ENCODE results near the gene ATG16L2.

ATG16L2 gene

GRCh38 chr11:72775288-72776110 lies 38.7 kb upstream of the ATG16L2 start:
- H3K36me3 Mint-ChIP-seq (ENCODE audit: low read depth): no peaks in the 10 kb centered on the region
- no peak overlapping the region for H3K4me3 Mint-ChIP-seq
- H3K27ac Mint-ChIP-seq: no peak overlapping the region

DNA sequence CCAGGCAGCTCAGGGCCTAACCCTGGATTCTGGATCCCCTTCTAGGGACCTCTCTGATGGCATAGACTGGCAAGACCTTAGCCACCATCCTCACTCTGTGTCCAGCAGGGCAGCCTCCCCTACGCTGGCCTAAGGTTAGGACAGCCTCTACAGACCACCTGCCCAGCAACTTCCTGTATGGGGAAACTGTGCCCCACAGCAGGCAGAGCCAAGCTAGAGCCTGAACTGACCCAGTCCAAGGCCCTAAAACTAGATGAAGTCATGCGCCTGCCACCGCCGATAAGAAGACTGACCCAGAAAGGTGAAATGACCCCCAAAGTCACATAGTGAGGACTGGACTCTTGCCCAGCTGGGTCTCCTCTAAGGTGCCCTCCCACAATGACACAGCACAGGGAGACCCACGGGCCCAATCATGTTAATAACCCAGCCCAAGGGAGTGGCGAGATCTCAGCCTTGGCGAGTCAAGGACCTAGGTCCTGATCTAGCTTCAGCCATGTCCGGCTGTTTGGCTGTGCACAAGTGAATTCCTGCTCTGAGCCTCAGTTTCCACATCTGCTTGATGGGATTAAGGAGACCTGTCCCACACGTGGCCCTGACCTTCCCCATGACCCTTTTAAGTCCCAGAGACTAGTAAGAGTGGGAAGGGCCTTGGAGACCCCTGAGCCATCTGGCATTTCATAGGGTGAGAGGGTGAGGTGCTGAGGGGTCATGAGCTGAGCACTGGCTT lies 37.9 kb upstream of the ATG16L2 start:
- Mint-ChIP-seq H3K9me3 (no peaks in the 10 kb centered on the region), H3K27ac (no peak overlapping the region), H3K27me3 (ENCODE audit: low read depth) (peaks cover 2% of the 10 kb centered on the region), H3K36me3 (ENCODE audit: low read depth) (no peaks in the 10 kb centered on the region), H3K4me3 (no peak overlapping the region), H3K4me1 (ENCODE audit: low read depth) (peaks cover 5% of the 10 kb centered on the region)
- DNase-seq (ENCODE audit: low spot score): no peak

More at GRCh38 chr11:72775288-72776110, 38.7 kb upstream of the ATG16L2 start:
- Mint-ChIP-seq H3K27me3 (ENCODE audit: low read depth) (peaks cover 2% of the 10 kb centered on the region), H3K9me3 (no peaks in the 10 kb centered on the region), H3K4me1 (ENCODE audit: low read depth) (peaks cover 5% of the 10 kb centered on the region)
- DNase-seq (ENCODE audit: low spot score): no peak

DNA sequence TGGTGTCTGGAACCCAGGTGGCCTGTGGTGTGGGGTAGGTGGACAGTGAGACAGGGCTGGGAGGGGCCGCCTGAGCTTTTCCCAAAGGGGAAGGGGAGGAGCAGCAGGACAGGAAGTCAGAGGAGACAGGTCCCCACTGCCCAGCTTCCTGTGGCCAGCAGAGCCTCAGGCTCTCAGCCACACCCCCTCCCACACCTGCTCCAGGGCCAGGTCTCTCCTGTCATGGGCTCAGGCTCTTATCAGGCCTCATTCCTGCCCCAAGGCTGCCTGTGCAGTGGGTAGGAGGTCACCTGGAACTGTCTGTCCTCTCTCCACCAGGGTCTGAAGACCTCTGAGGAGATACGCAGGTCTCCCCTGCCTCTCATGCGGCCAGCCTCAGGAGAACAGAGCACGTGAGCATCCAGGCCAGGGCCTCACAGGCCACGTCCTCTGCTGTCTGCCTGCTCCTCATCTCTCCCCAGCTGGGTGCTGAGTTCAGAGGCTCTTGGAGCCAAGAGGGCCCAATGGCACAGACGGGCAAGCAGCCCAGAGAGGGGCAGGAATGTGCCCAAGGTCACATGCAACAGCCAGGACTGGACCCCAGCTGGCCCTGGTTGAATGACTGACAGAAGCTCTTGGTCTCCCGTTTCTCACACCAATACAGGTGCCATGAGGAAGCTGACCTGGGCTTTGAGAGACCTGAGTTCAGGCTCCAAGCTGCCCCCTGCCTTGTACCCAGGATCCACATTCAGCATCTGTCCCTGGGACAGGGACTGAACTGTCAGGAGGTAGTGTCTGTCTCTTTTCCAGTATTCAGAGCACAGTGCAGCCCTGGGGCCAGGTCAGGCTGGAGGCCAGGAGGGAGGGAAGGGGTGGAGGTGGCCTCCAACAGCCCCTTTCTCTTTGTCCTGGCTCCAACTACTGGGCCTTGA lies 37.1 kb upstream of the ATG16L2 start:
- H3K27me3 Mint-ChIP-seq (ENCODE audit: low read depth): peaks cover 2% of the 10 kb centered on the region
- no peaks in the 10 kb centered on the region for H3K9me3 Mint-ChIP-seq
- peaks cover 8% of the 10 kb centered on the region for H3K4me1 Mint-ChIP-seq (ENCODE audit: low read depth)
- H3K4me3 Mint-ChIP-seq: no peak overlapping the region
- DNase-seq (ENCODE audit: low spot score): no peak
- no peak overlapping the region for H3K27ac Mint-ChIP-seq
- H3K36me3 Mint-ChIP-seq (ENCODE audit: low read depth): no peaks in the 10 kb centered on the region

- no peak overlapping the region for H3K27ac Mint-ChIP-seq
- H3K9me3 Mint-ChIP-seq: no peaks in the 10 kb centered on the region
- H3K27me3 Mint-ChIP-seq (ENCODE audit: low read depth): peaks cover 7% of the 10 kb centered on the region
Measured at GRCh38 chr11:72777755-72778278, 36.4 kb upstream of the ATG16L2 start.

DNA sequence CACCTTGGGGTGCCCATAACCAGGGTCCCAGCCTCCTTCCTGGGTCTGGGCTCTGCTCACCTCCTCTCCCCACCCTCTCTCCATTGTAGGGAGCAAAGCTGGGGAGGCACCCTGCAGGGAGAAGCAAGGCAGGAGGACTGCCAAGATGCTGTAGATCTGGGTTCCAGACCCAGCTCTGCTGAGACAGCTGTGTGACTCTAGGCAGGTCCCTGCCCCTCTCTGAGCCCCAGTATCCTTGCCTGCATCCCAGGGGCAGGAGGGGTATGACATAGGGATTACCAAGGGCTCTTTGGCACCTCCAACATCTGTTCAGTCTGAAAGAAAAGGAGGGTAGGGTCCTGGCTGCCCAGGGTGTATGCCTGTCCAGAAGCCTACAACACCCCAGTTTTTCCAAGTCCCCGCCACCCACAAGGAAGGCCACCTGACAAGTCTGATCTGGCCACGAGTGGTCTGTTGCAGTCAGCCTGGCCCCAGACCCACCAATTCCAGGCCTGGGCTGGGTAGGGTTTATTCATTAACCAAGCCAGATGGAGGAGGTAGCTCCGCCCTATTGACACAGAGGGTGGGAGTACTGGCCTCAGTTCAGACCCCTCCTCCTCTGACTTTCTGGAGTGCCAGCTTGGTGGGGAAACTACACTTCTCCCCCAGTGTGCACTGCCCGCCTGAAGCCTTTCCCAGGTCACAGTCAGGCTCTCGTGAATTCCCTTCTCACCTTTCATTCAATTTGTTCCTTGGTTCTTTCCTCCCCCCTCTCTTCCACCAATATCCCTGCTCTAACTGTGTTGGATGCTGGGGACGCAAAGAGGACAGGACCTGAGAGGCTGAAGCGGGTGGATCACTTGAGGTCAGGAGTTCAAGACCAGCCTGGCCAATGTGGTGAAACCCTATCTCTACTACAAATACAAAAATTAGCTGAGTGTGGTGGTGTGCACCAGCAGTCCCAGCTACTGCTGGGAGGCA lies 35.4 kb upstream of the ATG16L2 start:
- H3K27me3 Mint-ChIP-seq (ENCODE audit: low read depth): peaks cover 7% of the 10 kb centered on the region
- H3K4me1 Mint-ChIP-seq (ENCODE audit: low read depth): peaks cover 18% of the 10 kb centered on the region
- no peak overlapping the region for H3K27ac Mint-ChIP-seq
- no peaks in the 10 kb centered on the region for H3K9me3 Mint-ChIP-seq
- no peaks in the 10 kb centered on the region for H3K36me3 Mint-ChIP-seq (ENCODE audit: low read depth)
- H3K4me3 Mint-ChIP-seq: no peak overlapping the region
- no peak for DNase-seq (ENCODE audit: low spot score)

More at GRCh38 chr11:72777755-72778278, 36.4 kb upstream of the ATG16L2 start:
- H3K4me3 Mint-ChIP-seq: no peak overlapping the region
- peaks cover 15% of the 10 kb centered on the region for H3K4me1 Mint-ChIP-seq (ENCODE audit: low read depth)
- no peak for DNase-seq (ENCODE audit: low spot score)
- H3K36me3 Mint-ChIP-seq (ENCODE audit: low read depth): no peaks in the 10 kb centered on the region

DNA sequence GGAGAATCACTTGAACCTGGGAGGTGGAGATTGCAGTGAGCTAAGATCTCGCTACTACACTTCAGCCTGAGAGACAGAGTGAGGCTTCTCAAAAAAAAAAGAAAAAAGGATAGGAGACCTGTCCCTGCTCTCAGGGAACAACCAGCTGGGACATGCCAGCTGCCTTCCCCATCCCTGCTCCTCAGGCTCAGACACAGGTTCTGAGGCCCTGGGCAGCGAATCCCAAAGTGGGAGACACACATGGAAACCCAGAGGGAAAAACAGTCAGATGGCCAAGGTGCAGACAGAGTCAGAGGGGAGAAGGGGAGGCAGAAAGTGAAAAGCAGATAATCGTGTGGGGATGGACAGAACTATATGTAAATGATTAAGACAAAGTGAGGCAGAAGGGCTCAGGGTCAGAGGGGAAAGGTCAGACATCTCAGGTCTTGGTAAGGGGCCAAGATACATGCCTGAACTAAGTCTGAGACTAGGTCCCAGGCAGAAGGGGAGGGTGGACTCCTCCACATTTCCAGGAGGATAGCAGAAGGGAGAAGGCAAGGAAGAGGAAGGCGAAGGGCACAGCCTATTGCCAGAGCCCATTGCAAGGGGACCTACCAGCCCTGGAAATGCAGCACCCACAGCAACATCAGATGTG lies 34.6 kb upstream of the ATG16L2 start:
- Mint-ChIP-seq H3K36me3 (ENCODE audit: low read depth) (no peaks in the 10 kb centered on the region), H3K27me3 (ENCODE audit: low read depth) (peaks cover 7% of the 10 kb centered on the region), H3K4me3 (peak overlapping the region; percentile 48), H3K9me3 (no peaks in the 10 kb centered on the region), H3K4me1 (ENCODE audit: low read depth) (peaks cover 18% of the 10 kb centered on the region), H3K27ac (no peak overlapping the region)
- no peak for DNase-seq (ENCODE audit: low spot score)

DNA sequence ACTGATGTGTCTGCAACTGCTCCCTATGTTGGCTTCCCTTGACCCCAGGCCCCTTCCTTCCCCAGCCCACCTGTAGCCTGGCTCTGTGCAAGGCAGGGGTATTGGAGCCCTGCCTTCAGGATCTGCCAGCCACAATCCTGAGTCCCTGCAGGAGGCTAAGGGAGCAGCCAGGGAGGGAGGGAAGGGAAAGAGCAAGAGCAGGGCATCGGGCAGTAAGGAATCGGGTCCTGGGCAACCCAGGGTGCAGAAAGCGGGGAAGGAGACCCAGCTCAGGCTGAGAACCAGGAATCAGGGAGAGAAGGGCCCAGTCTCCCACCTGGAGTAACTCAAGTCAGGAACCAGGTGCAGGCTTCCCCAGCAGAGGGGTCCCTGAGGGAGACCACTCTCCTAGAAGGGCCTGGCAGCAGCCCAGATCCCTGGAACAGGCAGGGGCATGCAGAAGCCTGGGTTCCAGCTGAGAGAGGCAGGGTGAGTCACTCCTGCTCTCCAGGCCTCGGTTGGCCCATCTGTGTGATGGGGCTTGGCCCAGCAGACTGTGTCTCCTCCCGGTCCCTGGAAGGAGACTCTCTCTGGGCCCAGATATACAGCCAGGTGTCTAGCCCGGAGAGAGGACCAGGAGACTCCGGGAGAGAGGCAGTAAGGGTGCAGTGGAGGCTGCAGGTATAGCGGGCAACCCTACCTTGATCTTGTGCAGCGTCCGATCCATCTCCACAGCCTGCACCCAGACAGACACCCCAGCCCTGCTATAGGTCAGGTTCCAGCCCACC lies 33.7 kb upstream of the ATG16L2 start:
- Mint-ChIP-seq H3K36me3 (ENCODE audit: low read depth) (no peaks in the 10 kb centered on the region), H3K27ac (no peak overlapping the region), H3K9me3 (no peaks in the 10 kb centered on the region), H3K27me3 (ENCODE audit: low read depth) (peaks cover 7% of the 10 kb centered on the region), H3K4me3 (peak overlapping the region; percentile 68), H3K4me1 (ENCODE audit: low read depth) (peaks cover 18% of the 10 kb centered on the region)
- no peak for DNase-seq (ENCODE audit: low spot score)

DNA sequence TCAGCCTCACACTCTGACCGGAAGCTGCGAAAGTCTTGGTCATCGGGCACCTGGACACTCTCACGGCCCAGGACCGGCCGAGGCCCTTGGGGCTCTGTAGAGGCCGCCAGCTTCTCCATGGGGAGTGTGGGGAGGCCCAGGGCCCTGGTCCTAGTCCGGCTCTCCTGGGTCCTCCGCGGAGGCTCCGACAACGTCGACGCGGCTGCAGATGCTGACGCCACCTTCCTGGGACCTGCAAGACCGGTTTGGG lies 33.2 kb upstream of the ATG16L2 start:
- Mint-ChIP-seq H3K4me3 (peak overlapping the region; percentile 68), H3K27ac (no peak overlapping the region), H3K9me3 (no peaks in the 10 kb centered on the region), H3K27me3 (ENCODE audit: low read depth) (peaks cover 7% of the 10 kb centered on the region), H3K4me1 (ENCODE audit: low read depth) (peaks cover 18% of the 10 kb centered on the region), H3K36me3 (ENCODE audit: low read depth) (no peaks in the 10 kb centered on the region)
- DNase-seq (ENCODE audit: low spot score): no peak

- peak; percentile 40 for DNase-seq (ENCODE audit: low spot score)
Measured at GRCh38 chr11:72781313-72782080, 32.7 kb upstream of the ATG16L2 start.

GRCh38 chr11:72782081-72782920 lies 31.9 kb upstream of the ATG16L2 start:
- Mint-ChIP-seq H3K9me3 (no peaks in the 10 kb centered on the region), H3K27me3 (ENCODE audit: low read depth) (peaks cover 7% of the 10 kb centered on the region), H3K27ac (no peak overlapping the region), H3K36me3 (ENCODE audit: low read depth) (no peaks in the 10 kb centered on the region), H3K4me1 (ENCODE audit: low read depth) (peaks cover 17% of the 10 kb centered on the region), H3K4me3 (peak overlapping the region; percentile 76)
- no peak for DNase-seq (ENCODE audit: low spot score)

More at GRCh38 chr11:72781313-72782080, 32.7 kb upstream of the ATG16L2 start:
- Mint-ChIP-seq H3K4me3 (peak overlapping the region; percentile 76), H3K36me3 (ENCODE audit: low read depth) (no peaks in the 10 kb centered on the region), H3K27me3 (ENCODE audit: low read depth) (peaks cover 7% of the 10 kb centered on the region), H3K9me3 (no peaks in the 10 kb centered on the region), H3K4me1 (ENCODE audit: low read depth) (peaks cover 17% of the 10 kb centered on the region), H3K27ac (no peak overlapping the region)
